Articular chondrocyte of knee joint (primary cell): ENCODE data around the gene MFSD8. TPM values are rescaled to one million over a fixed set of nuclear protein-coding genes. Genes with fewer than 3 reads are reported as not detected.

Source experiments
- small RNA-seq: library from RNA; depleted of rRNA; stranded (forward); fragments of <200 nt; gene quantifications from one replicate; pipeline ENCODE3, GENCODE V24; 2012
- total RNA-seq: library from RNA; depleted of rRNA; stranded (reverse); fragments of >200 nt; gene quantifications from 2 replicates; pipeline ENCODE4 v1.2.3, GENCODE V29; 2012

MFSD8 gene
- 27.1 and 32.5 TPM in 2 replicates for total RNA-seq

GRCh38 chr4:127965062-127965802 lies at the start of gene MFSD8, which contains the start of gene ABHD18:
Gene MFSD8, minus strand, starts transcription at chr4:127965173. Its CDS starts 40 bp downstream, at chr4:127965133.
Gene ABHD18, plus strand, starts transcription at chr4:127965406. Its CDS starts 17,550 bp downstream, at chr4:127982956.

GRCh38 chr4:127880763-127881562 lies 84.0 kb downstream of the MFSD8 start, which contains the start of gene PLK4:
Gene PLK4, plus strand, starts transcription at chr4:127880893. Its CDS starts 242 bp downstream, at chr4:127881135.

Small RNA genes within 50 kb of the gene (small RNA-seq; reads per million reads assigned to genes)
- gene RNU6-583P, result not detected

Other genes starting within 250 kb of the MFSD8 start
- gene SLC25A31, start 234.8 kb downstream of the MFSD8 start, total RNA-seq, result not detected in 2 replicates
- gene HSPA4L, start 182.9 kb downstream of the MFSD8 start, total RNA-seq, result 6.5 and 10.6 TPM in 2 replicates
- gene PLK4, start 84.3 kb downstream of the MFSD8 start, total RNA-seq, result 5.0 and 8.2 TPM in 2 replicates
- gene ABHD18, start 233 bp upstream of the MFSD8 start, total RNA-seq, result 10.2 and 11.7 TPM in 2 replicates
- 21.6 and 22.5 TPM in 2 replicates for gene LARP1B, start 96.1 kb upstream of the MFSD8 start, total RNA-seq